Astrocyte (in vitro differentiated cells and primary cell): ENCODE measurements around the gene DNLZ.

Source experiments
- CTCF ChIP-seq: IDR thresholded peaks from 2 replicates; pipeline ENCODE4 v1.5.1; 2011; ENCODE audit warnings: low read depth, mild to moderate bottlenecking, inconsistent platforms, low read length, moderate library complexity; ENCODE audit not compliant: insufficient read depth
- EZH2 ChIP-seq: IDR thresholded peaks from 2 replicates; pipeline ENCODE4 v1.6.1; 2012; ENCODE audit warnings: mild to moderate bottlenecking, low read length, inconsistent platforms; ENCODE audit not compliant: insufficient read depth

- TF ChIP-seq CTCF = no peak
- TF ChIP-seq EZH2 = no peak
These were observed 7.4 kb upstream of the DNLZ start for GRCh38 chr9:136370687-136371532.
